ENCODE measurements around the gene SMCP.
A peak's percentile ranks its signal among the peaks of the same experiment; 100 is the strongest.

SMCP gene
- 0 to 0.11 (median 0) reads per million in 17 experiments for total RNA-seq

GRCh38 chr1:152878042-152878441 is at the start of gene SMCP:
TSS of gene SMCP (plus strand) at chr1:152878322. CDS start at chr1:152884423, 6,101 bp downstream.
- DNase-seq: peak; percentile 30 to 61 (median 38)

GRCh38 chr1:152836870-152837269 is 41.3 kb upstream of the SMCP start:
- DNase-seq: no peak

- DNase-seq: no peak
Observed at GRCh38 chr1:152842556-152842955, 35.6 kb upstream of the SMCP start, which contains the start of gene LCE6A. TSS of gene LCE6A (plus strand) at chr1:152842856. CDS start at chr1:152843521, 665 bp downstream.

- DNase-seq: no peak
Observed at GRCh38 chr1:152855661-152856060, 22.5 kb upstream of the SMCP start.

- no peak for DNase-seq
Observed at GRCh38 chr1:152858062-152858461, 20.1 kb upstream of the SMCP start.

GRCh38 chr1:152859696-152860095 is 18.4 kb upstream of the SMCP start, which contains the start of gene LCE7A:
TSS of gene LCE7A (plus strand) at chr1:152859996. CDS start at chr1:152860698, 702 bp downstream.
- DNase-seq: no peak

GRCh38 chr1:152860129-152860528 is 18.0 kb upstream of the SMCP start:
- DNase-seq: no peak

- DNase-seq: no peak
Observed at GRCh38 chr1:152861374-152861773, 16.7 kb upstream of the SMCP start.

GRCh38 chr1:152864443-152864842 is 13.7 kb upstream of the SMCP start:
- DNase-seq: no peak

GRCh38 chr1:152866321-152866720 is 11.8 kb upstream of the SMCP start:
- no peak for DNase-seq

GRCh38 chr1:152869808-152870419 is 8.2 kb upstream of the SMCP start:
- DNase-seq: peak; percentile 67 to 85 (median 80)

- peak; percentile 11 to 37 (median 30) for DNase-seq
Observed at GRCh38 chr1:152870831-152871730, 7.0 kb upstream of the SMCP start.

GRCh38 chr1:152871731-152872126 is 6.4 kb upstream of the SMCP start:
- no peak for DNase-seq

GRCh38 chr1:152873495-152873894 is 4.6 kb upstream of the SMCP start:
- no peak for DNase-seq

- DNase-seq: no peak
Observed at GRCh38 chr1:152876827-152877226, 1.3 kb upstream of the SMCP start.

- DNase-seq: no peak
Observed at GRCh38 chr1:152879559-152880198, 1.6 kb downstream of the SMCP start.

- DNase-seq: no peak
Observed at GRCh38 chr1:152880316-152880715, 2.2 kb downstream of the SMCP start.

GRCh38 chr1:152880907-152881306 is 2.8 kb downstream of the SMCP start:
- no peak for DNase-seq

- peak in 2 of 4 experiments; percentile 5 to 8 for DNase-seq
Observed at GRCh38 chr1:152884085-152884484, 6.0 kb downstream of the SMCP start.

- DNase-seq: no peak
Observed at GRCh38 chr1:152884506-152884905, 6.4 kb downstream of the SMCP start.

GRCh38 chr1:152884966-152885624 is 7.0 kb downstream of the SMCP start:
- DNase-seq: no peak

- DNase-seq: no peak
Observed at GRCh38 chr1:152886085-152886484, 8.0 kb downstream of the SMCP start.

All from suppressor macrophage (primary cell).